ENCODE data around the gene HOXA10.

HOXA10 gene

DNA sequence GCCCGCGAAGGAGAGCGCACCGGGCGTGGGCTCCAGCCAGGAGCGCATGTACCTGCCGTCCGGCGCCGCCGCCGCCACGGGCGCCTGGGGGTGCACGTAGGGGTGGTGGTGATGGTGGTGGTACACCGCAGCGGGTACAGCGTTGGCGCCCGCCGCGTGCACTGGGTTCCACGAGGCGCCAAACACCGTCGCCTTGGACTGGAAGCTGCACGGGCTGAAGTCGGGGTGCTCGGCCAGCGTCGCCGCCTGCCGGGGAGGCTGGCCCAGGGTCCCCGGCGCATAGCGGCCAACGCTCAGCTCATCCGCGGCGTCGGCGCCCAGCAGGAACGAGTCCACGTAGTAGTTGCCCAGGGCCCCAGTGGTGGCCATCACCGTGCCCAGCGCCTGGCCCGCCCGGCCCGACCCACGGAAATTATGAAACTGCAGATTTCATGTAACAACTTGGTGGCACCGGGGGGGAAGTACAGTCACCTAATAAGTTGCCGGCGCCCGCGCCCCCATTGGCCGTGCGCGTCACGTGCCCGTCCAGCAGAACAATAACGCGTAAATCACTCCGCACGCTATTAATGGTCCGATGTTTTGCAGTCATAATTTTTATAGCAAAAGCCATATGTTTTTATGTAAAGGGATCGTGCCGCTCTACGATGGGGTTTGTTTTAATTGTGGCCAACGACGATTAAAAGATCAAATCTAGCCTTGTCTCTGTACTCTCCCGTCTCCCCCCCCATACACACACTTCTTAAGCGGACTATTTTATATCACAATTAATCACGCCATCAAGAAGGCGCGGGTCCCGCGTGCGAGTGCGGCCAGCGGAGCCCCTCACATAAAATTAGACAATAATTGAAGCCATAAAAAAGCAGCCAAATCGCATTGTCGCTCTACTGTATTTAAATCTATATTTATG is 8.8 kb downstream of the HOXA10 start, which contains the start of gene HOXA9:
Gene HOXA9, minus strand, starts transcription at position 449 of the 907 bp plus-strand sequence. Its CDS starts 80 bp downstream, at position 369.
- Histone ChIP-seq H3K27ac (no peak within 1 kb of the TSS), H3K4me3 (no peak within 1 kb of the TSS), H3K9ac (ENCODE audit: insufficient read length) (no peak within 1 kb of the TSS), H3K36me3 (ENCODE audit: insufficient read depth, low read length) (no peaks in the 10 kb centered on the region), H3K9me3 (ENCODE audit: low read depth, low read length) (no peaks in the 10 kb centered on the region)
- TF ChIP-seq EZH2 (IDR thresholded peaks at IDR 0.05) (no peak), FOXP2 (optimal IDR thresholded peaks at IDR 0.05; ENCODE audit: control extremely low read depth, extremely low read length, insufficient read depth) (no peak), POLR2AphosphoS5 (IDR thresholded peaks at IDR 0.05; ENCODE audit: borderline replicate concordance, low read depth, low read length) (no peak)
- no peak for DNase-seq (ENCODE audit: low read depth, low spot score)

DNA sequence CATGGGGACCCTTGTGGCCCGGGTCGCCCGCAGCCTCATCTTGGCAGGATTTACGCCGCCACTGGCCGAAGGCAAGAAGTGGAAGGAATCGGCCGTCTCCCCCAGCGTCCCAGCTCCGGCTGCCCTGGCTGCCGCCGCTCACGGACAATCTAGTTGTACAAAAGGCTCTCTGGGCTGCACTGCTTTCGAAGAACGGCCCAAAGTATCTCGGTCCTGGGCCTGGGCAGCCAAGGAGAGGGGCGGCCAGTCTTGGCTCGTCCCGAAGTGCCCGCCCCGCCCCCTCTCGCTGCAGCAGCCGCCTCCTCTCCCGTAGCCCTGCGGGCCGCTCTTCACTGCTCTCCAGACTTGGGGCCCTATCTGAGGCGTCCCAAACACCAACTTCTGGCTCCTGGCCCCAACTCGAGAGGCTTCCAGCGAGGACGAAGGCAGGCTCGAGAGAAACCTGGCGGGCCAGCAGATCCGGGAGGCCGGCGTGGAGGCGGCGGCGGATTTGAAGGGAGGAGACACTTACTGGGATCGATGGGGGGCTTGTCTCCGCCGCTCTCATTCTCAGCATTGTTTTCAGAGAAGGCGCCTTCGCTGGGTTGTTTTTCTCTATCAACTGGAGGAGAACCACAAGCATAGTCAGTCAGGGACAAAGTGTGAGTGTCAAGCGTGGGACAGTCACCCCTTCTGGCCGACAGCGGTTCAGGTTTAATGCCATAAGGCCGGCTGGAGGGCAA is 9.6 kb downstream of the HOXA10 start:
- Histone ChIP-seq H3K27ac (no peak overlapping the region), H3K9me3 (ENCODE audit: low read depth, low read length) (no peaks in the 10 kb centered on the region), H3K36me3 (ENCODE audit: insufficient read depth, low read length) (no peaks in the 10 kb centered on the region), H3K4me3 (no peak overlapping the region), H3K9ac (ENCODE audit: insufficient read length) (no peak overlapping the region)
- no peak for DNase-seq (ENCODE audit: low read depth, low spot score)
- TF ChIP-seq POLR2AphosphoS5 (IDR thresholded peaks at IDR 0.05; ENCODE audit: borderline replicate concordance, low read depth, low read length) = no peak
- no peak for TF ChIP-seq EZH2 (IDR thresholded peaks at IDR 0.05)
- TF ChIP-seq FOXP2 (optimal IDR thresholded peaks at IDR 0.05; ENCODE audit: control extremely low read depth, extremely low read length, insufficient read depth) = no peak

DNA sequence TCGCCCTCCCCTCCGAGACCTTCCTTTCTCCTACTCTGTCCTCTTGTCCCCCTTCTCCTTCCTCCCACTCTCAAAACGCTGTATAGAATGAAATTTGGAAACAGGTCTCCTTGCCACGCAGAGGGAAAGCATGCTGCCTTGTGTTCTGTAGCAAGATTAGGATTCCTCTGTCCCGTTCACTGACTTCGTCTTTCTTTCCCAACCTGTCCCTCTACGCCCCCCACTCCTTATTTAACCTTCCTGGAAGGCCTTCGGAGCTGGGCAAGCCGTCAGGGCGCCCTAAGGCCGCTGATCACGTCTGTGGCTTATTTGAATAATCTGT is 10.1 kb downstream of the HOXA10 start:
- Histone ChIP-seq H3K9ac (ENCODE audit: insufficient read length) (no peak overlapping the region), H3K9me3 (ENCODE audit: low read depth, low read length) (no peaks in the 10 kb centered on the region), H3K4me3 (no peak overlapping the region), H3K27ac (no peak overlapping the region), H3K36me3 (ENCODE audit: insufficient read depth, low read length) (no peaks in the 10 kb centered on the region)
- no peak for DNase-seq (ENCODE audit: low read depth, low spot score)
- no peak for TF ChIP-seq FOXP2 (optimal IDR thresholded peaks at IDR 0.05; ENCODE audit: control extremely low read depth, extremely low read length, insufficient read depth)
- no peak for TF ChIP-seq POLR2AphosphoS5 (IDR thresholded peaks at IDR 0.05; ENCODE audit: borderline replicate concordance, low read depth, low read length)
- TF ChIP-seq EZH2 (IDR thresholded peaks at IDR 0.05) = no peak

DNA sequence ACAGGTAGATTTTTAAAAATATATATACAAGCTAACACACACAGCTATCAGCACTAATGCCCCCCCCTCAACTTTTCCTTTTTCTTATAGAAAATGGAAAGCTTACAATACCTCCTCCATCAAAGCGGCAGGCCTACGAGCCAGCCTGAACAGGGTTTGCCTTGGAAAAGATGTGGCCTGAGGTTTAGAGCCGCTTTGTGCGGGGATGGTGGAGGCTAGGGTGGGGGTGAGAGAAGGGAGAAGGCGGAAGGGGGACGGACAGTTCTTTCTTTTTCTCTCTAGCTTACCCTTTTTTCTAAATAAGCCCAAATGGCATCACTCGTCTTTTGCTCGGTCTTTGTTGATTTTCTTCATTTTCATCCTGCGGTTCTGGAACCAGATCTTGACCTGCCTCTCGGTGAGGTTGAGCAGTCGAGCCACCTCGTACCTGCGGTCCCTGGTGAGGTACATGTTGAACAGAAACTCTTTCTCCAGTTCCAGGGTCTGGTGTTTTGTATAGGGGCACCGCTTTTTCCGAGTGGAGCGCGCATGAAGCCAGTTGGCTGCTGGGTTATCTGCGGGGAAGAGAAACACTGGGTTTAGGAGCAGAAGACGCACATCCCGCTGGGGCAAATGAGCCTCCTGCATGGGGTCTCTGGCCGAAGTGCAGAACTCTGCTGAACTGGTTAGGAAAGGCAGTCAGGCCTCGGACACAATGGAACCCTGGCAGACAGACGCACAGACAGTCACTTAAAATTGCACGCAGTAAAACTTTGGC is 10.7 kb downstream of the HOXA10 start:
- no peak overlapping the region for H3K9ac ChIP-seq (ENCODE audit: insufficient read length)
- no peak for DNase-seq (ENCODE audit: low read depth, low spot score)
- TF ChIP-seq FOXP2 (optimal IDR thresholded peaks at IDR 0.05; ENCODE audit: control extremely low read depth, extremely low read length, insufficient read depth) (no peak), POLR2AphosphoS5 (IDR thresholded peaks at IDR 0.05; ENCODE audit: borderline replicate concordance, low read depth, low read length) (no peak), EZH2 (IDR thresholded peaks at IDR 0.05) (no peak)
- no peaks in the 10 kb centered on the region for H3K9me3 ChIP-seq (ENCODE audit: low read depth, low read length)
- H3K36me3 ChIP-seq (ENCODE audit: insufficient read depth, low read length) = no peaks in the 10 kb centered on the region
- H3K4me3 ChIP-seq = no peak overlapping the region
- no peak overlapping the region for H3K27ac ChIP-seq

DNA sequence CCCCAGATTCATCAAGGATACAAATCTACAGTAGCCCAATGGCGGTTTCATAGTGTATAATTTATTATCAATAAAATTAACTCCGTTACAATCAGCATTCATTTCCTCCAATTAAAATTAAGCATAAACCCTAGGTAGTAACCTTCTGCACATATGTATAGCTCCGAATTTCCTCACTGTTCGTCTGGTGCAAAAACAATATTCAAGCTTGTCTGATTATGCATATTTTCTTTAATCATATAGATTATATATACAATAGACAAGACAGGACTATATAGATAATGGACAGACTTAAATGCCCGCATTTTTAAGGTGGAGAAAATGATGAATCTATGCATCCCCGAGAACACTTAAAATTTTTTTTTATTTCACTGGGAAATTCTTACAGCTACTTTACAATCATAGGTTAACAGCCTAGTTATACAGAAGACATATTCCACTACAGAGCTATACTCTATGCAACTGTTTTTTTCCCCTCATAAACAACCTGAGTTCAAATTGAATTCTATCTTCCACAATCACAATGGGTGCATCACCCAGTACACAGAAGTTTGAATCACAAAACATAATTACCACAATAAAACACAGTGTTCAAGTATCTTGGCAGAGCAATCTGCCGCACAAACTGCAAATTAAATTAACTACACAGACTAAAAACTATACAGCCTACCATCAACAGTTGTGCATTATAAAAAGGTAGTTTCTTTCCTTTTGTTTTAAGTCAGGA is 11.4 kb downstream of the HOXA10 start:
- Histone ChIP-seq H3K27ac (no peak overlapping the region), H3K4me3 (no peak overlapping the region), H3K9ac (ENCODE audit: insufficient read length) (no peak overlapping the region), H3K9me3 (ENCODE audit: low read depth, low read length) (no peaks in the 10 kb centered on the region), H3K36me3 (ENCODE audit: insufficient read depth, low read length) (no peaks in the 10 kb centered on the region)
- DNase-seq (ENCODE audit: low read depth, low spot score) = no peak
- TF ChIP-seq POLR2AphosphoS5 (IDR thresholded peaks at IDR 0.05; ENCODE audit: borderline replicate concordance, low read depth, low read length) = no peak
- no peak for TF ChIP-seq FOXP2 (optimal IDR thresholded peaks at IDR 0.05; ENCODE audit: control extremely low read depth, extremely low read length, insufficient read depth)
- no peak for TF ChIP-seq EZH2 (IDR thresholded peaks at IDR 0.05)

DNA sequence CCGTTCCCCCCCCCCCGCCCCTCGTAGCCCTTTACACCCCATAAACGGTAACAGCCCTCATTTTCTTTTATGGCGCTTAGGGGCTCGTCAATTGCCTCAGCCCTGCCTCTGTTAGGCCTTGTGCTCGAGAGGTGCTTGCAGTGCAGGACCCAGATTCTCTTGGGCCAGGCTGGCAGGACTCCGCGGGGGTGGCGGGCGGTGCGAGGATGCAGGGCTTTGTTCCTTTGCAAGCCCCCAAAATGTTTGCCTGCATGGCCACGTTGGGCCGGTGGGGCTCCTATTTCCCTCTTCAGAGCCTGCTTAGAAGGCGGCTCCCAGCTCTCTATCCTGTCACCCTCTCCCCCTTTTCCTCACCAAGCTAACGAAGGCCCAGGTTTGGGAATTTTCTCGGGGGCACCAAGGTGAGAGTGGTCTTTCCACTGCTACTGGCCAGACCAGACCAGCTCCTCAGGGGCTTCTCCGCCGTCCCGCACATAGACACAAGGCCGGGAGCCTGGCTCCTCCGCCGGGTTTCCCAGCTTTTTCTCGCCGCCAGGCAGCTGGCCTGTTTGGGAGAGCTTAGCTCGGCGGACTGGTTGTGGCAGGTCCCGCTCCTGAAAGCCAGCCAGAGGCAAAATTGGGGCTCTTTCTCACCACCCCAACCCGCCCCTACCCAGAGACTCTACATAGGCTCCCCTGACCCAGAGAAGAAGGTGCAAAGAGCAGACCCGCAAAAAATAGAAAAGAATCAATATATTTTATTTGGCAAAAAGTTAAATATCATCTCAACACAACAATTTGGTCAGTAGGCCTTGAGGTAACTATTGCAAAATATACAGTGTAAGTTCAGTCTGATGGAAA is 12.2 kb downstream of the HOXA10 start:
- TF ChIP-seq FOXP2 (optimal IDR thresholded peaks at IDR 0.05; ENCODE audit: control extremely low read depth, extremely low read length, insufficient read depth) (no peak), EZH2 (IDR thresholded peaks at IDR 0.05) (no peak), POLR2AphosphoS5 (IDR thresholded peaks at IDR 0.05; ENCODE audit: borderline replicate concordance, low read depth, low read length) (no peak)
- Histone ChIP-seq H3K36me3 (ENCODE audit: insufficient read depth, low read length) (no peaks in the 10 kb centered on the region), H3K9ac (ENCODE audit: insufficient read length) (no peak overlapping the region), H3K4me3 (no peak overlapping the region), H3K27ac (no peak overlapping the region), H3K9me3 (ENCODE audit: low read depth, low read length) (no peaks in the 10 kb centered on the region)
- no peak for DNase-seq (ENCODE audit: low read depth, low spot score)

DNA sequence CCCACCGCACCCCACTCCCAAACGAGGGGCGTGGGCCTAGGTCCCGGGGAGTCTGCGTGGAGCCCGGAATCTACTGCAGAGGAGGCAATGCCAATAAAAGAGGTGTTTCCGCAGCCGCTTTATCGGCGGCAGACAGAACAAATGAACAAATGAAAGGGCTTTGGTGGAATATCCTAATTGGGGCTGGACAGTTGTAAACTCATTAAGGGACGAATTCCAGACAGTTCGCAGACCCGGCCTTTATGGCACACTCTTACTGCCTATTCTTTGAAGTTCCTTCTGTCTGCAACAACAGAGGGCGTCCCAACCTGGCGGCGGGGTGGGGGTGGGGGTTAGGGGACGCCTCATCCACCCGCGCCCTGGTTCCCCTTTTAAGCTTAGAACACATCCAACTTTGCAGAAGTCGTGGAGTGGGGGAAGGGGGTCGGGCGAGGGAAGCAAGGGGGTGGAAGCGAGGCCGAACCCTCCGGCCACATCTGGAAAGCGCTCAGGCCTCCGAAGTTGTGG is 12.9 kb downstream of the HOXA10 start:
- H3K9me3 ChIP-seq (ENCODE audit: low read depth, low read length) = no peaks in the 10 kb centered on the region
- H3K9ac ChIP-seq (ENCODE audit: insufficient read length) = no peak overlapping the region
- peak overlapping the region; percentile 80 for H3K4me3 ChIP-seq
- H3K36me3 ChIP-seq (ENCODE audit: insufficient read depth, low read length) = no peaks in the 10 kb centered on the region
- no peak overlapping the region for H3K27ac ChIP-seq
- TF ChIP-seq POLR2AphosphoS5 (IDR thresholded peaks at IDR 0.05; ENCODE audit: borderline replicate concordance, low read depth, low read length) (no peak), EZH2 (IDR thresholded peaks at IDR 0.05) (no peak)
- DNase-seq (ENCODE audit: low read depth, low spot score) = no peak

All from SK-N-MC (cell line).